Trophoblast cell (in vitro differentiated cells and primary cell): Measurements from ENCODE around the gene PDSS1.

Experiments used
- DNase-seq, 2 donors: peaks; one replicate each; pipeline ENCODE4 v3.0.0-alpha.2; 2016
- H2AFZ ChIP-seq: 2 replicates; pipeline ENCODE4 v1.6.1; 2013; ENCODE audit warnings: low read length, moderate library complexity, mild to moderate bottlenecking; ENCODE audit not compliant: insufficient read depth, poor library complexity
- H2AK5ac ChIP-seq: 2 replicates; pipeline ENCODE4 v1.6.1; 2013; ENCODE audit warnings: mild to moderate bottlenecking, low read length
- H2BK120ac ChIP-seq: 2 replicates; pipeline ENCODE4 v1.6.1; 2013; ENCODE audit warnings: low read length, mild to moderate bottlenecking, moderate library complexity; ENCODE audit not compliant: insufficient read depth, poor library complexity
- H2BK12ac ChIP-seq: 2 replicates; pipeline ENCODE4 v1.6.1; 2013; ENCODE audit warnings: mild to moderate bottlenecking, low read length, moderate library complexity
- H2BK5ac ChIP-seq: 2 replicates; pipeline ENCODE4 v1.6.1; 2013; ENCODE audit warnings: low read length, low read depth, moderate library complexity, mild to moderate bottlenecking; ENCODE audit not compliant: poor library complexity
- H3K14ac ChIP-seq: 2 replicates; pipeline ENCODE4 v1.6.1; 2013; ENCODE audit warnings: mild to moderate bottlenecking, low read length
- H3K18ac ChIP-seq: 2 replicates; pipeline ENCODE4 v1.6.1; 2013; ENCODE audit warnings: mild to moderate bottlenecking, low read length
- H3K23ac ChIP-seq: 2 replicates; pipeline ENCODE4 v1.6.1; 2013; ENCODE audit warnings: low read length
- H3K27ac ChIP-seq: 2 replicates; pipeline ENCODE4 v1.5.1; 2013; ENCODE audit warnings: low read depth, mild to moderate bottlenecking, inconsistent platforms, low read length, moderate library complexity
- H3K27me3 ChIP-seq: 2 replicates; pipeline ENCODE4 v1.6.1; 2013; ENCODE audit warnings: inconsistent platforms, mild to moderate bottlenecking, low read length, moderate library complexity; ENCODE audit not compliant: insufficient read depth
- H3K36me3 ChIP-seq, 2 experiments: 1 replicate in 1 of 2; 2 replicates in 1 of 2; pipeline ENCODE4 v1.6.1; 2013; ENCODE audit warnings: low read length in 2 of 2, mild to moderate bottlenecking in 2 of 2, moderate library complexity in 1 of 2; ENCODE audit not compliant: insufficient read depth in 2 of 2, control insufficient read depth in 1 of 2
- H3K4ac ChIP-seq: 2 replicates; pipeline ENCODE4 v1.6.1; 2013; ENCODE audit warnings: low read depth, mild to moderate bottlenecking, low read length, moderate library complexity
- H3K4me1 ChIP-seq, 2 experiments: 1 replicate in 1 of 2; 2 replicates in 1 of 2; pipeline ENCODE4 v1.6.1; 2013; ENCODE audit warnings: low read length in 2 of 2, mild to moderate bottlenecking in 2 of 2, moderate library complexity in 1 of 2; ENCODE audit not compliant: insufficient read depth in 2 of 2, control insufficient read depth in 1 of 2
- H3K4me2 ChIP-seq: 2 replicates; pipeline ENCODE4 v1.6.1; 2013; ENCODE audit warnings: inconsistent platforms, mild to moderate bottlenecking, low read length, moderate library complexity
- H3K4me3 ChIP-seq: 2 replicates; pipeline ENCODE4 v1.5.1; 2013; ENCODE audit warnings: mild to moderate bottlenecking, low read depth, low read length, inconsistent platforms
- H3K79me1 ChIP-seq: one replicate; pipeline ENCODE4 v1.6.1; 2013; ENCODE audit warnings: low read length
- H3K79me2 ChIP-seq: 2 replicates; pipeline ENCODE4 v1.6.1; 2013; ENCODE audit warnings: low read length, mild to moderate bottlenecking; ENCODE audit not compliant: control insufficient read depth, insufficient read depth, poor library complexity
- H3K9ac ChIP-seq: 2 replicates; pipeline ENCODE4 v1.6.1; 2013; ENCODE audit warnings: mild to moderate bottlenecking, low read length
- H3K9me3 ChIP-seq: 2 replicates; pipeline ENCODE4 v1.6.1; 2013; ENCODE audit warnings: low read depth, mild to moderate bottlenecking, control low read depth, inconsistent platforms, low read length; ENCODE audit not compliant: insufficient read depth
- H4K12ac ChIP-seq: 2 replicates; pipeline ENCODE4 v1.6.1; 2013; ENCODE audit warnings: low read depth, mild to moderate bottlenecking, low read length, moderate library complexity
- H4K8ac ChIP-seq: 2 replicates; pipeline ENCODE4 v1.6.1; 2013; ENCODE audit warnings: low read depth, mild to moderate bottlenecking, low read length, moderate library complexity
- H4K91ac ChIP-seq: one replicate; pipeline ENCODE4 v1.6.1; 2013; ENCODE audit warnings: low read depth, mild to moderate bottlenecking, low read length, moderate library complexity
- WGBS: extraction: QIAGEN DNeasy Blood & Tissue Kit; methylation state at CpG from one replicate; pipeline ENCODE4 v1.1.7; 2013; ENCODE audit warnings: missing lambda C conversion rate; ENCODE audit not compliant: insufficient read length, insufficient coverage; ENCODE audit errors: extremely low coverage; 5-methylcytosine and 5-hydroxymethylcytosine counted together

Gene PDSS1

DNA sequence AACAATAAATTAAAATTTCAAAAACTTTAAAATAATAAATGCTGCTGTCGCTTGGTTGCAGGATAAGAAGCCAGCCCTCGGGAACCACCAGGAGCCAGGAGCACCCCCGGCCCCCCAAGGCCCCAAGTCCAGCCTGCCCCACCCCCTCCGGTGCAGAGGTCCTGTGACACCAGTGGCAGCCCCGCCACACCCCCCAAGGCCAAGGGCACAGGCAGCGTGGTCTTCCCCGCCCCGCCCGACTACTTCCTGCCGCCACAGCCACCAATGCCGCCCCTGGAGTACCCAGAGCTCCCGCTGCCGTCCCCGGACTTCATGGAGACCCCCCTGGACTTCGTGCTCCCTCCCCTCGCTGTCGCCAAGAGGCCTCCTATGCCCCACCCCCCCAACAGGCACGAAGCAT, 44.5 kb upstream of the PDSS1 start:
- no peak overlapping the region for H3K4me3 ChIP-seq
- H3K18ac ChIP-seq: no peak overlapping the region
- H3K4me2 ChIP-seq: no peak overlapping the region
- H3K27ac ChIP-seq: no peak overlapping the region
- no peaks in the 10 kb centered on the region for H3K27me3 ChIP-seq
- no peak overlapping the region for H3K23ac ChIP-seq
- H3K9ac ChIP-seq: no peak overlapping the region
- no peak for DNase-seq
- H4K12ac ChIP-seq: no peak overlapping the region
- H2BK12ac ChIP-seq: no peak overlapping the region
- H3K14ac ChIP-seq: no peak overlapping the region
- H3K4me1 ChIP-seq: no peaks in the 10 kb centered on the region
- H3K36me3 ChIP-seq: no peaks in the 10 kb centered on the region
- no peak overlapping the region for H2AFZ ChIP-seq
- H3K9me3 ChIP-seq: no peaks in the 10 kb centered on the region
- no CpG with 5 or more reads among the region's 18 CpGs for WGBS
- H2BK120ac ChIP-seq: no peak overlapping the region
- no peak overlapping the region for H4K91ac ChIP-seq
- no peak overlapping the region for H2AK5ac ChIP-seq
- H3K79me1 ChIP-seq: no peaks in the 10 kb centered on the region
- H4K8ac ChIP-seq: no peak overlapping the region
- no peak overlapping the region for H2BK5ac ChIP-seq
- no peak overlapping the region for H3K4ac ChIP-seq
- no peaks in the 10 kb centered on the region for H3K79me2 ChIP-seq

DNA sequence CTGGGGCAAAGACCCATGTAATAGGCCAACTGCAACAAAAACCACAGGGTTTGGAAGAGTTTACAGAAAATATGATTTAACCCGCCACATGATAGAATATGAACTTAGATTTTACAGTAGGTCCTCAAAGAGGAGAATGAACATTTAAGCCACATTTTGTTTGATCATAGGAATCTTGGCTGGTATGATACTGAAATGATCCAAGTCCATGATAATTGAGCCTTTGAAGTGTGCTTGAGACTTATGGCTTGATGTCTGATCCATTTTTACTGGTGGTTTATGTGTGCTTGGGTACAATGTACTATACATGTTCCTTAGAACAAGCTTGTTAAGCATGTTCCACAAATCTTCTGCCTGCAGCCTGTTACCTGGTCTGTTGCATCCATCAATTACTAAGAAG, 41.8 kb upstream of the PDSS1 start:
- Histone ChIP-seq H3K4me1 (no peaks in the 10 kb centered on the region), H3K27me3 (no peaks in the 10 kb centered on the region), H3K36me3 (no peaks in the 10 kb centered on the region), H2BK12ac (no peak overlapping the region), H2BK5ac (no peak overlapping the region), H3K79me2 (no peaks in the 10 kb centered on the region), H2AK5ac (no peak overlapping the region), H4K12ac (no peak overlapping the region), H4K8ac (no peak overlapping the region), H2AFZ (no peak overlapping the region), H4K91ac (no peak overlapping the region), H3K18ac (no peak overlapping the region), H3K14ac (no peak overlapping the region), H3K23ac (no peak overlapping the region), H3K4me2 (no peak overlapping the region), H3K9ac (no peak overlapping the region), H3K27ac (no peak overlapping the region), H3K9me3 (no peaks in the 10 kb centered on the region), H3K4me3 (no peak overlapping the region), H3K79me1 (no peaks in the 10 kb centered on the region), H2BK120ac (no peak overlapping the region), H3K4ac (no peak overlapping the region)
- no peak for DNase-seq
- WGBS: no CpG with 5 or more reads among the region's 1 CpG

DNA sequence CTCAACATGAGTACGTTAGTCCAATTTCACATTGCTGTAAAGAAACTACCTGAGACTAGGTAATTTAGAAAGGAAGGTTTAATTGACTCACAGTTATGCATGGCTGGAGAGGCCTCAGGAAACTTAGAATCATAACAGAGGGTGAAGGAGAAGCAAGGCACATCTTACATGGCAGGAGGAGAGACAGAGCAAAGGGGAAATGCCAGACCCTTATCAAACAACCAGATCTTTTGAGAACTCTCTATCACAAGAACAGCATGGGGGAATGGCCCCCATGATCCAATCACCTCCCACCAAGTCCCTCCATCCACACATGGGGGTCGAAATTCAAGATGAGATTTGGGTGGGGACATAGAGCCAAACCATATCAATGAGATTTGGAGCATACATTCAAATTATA, 34.6 kb upstream of the PDSS1 start:
- Histone ChIP-seq H3K79me1 (no peaks in the 10 kb centered on the region), H3K9me3 (no peaks in the 10 kb centered on the region), H2AK5ac (no peak overlapping the region), H4K91ac (no peak overlapping the region), H3K27ac (no peak overlapping the region), H3K23ac (no peak overlapping the region), H4K12ac (no peak overlapping the region), H3K4ac (no peak overlapping the region), H3K9ac (no peak overlapping the region), H3K4me1 (no peaks in the 10 kb centered on the region), H2BK5ac (no peak overlapping the region), H3K79me2 (no peaks in the 10 kb centered on the region), H4K8ac (no peak overlapping the region), H3K36me3 (no peaks in the 10 kb centered on the region), H3K18ac (no peak overlapping the region), H3K27me3 (no peaks in the 10 kb centered on the region), H2BK12ac (no peak overlapping the region), H3K4me2 (no peak overlapping the region), H3K14ac (no peak overlapping the region), H2AFZ (no peak overlapping the region), H3K4me3 (no peak overlapping the region), H2BK120ac (no peak overlapping the region)
- WGBS: no CpG with 5 or more reads among the region's 2 CpGs
- no peak for DNase-seq

DNA sequence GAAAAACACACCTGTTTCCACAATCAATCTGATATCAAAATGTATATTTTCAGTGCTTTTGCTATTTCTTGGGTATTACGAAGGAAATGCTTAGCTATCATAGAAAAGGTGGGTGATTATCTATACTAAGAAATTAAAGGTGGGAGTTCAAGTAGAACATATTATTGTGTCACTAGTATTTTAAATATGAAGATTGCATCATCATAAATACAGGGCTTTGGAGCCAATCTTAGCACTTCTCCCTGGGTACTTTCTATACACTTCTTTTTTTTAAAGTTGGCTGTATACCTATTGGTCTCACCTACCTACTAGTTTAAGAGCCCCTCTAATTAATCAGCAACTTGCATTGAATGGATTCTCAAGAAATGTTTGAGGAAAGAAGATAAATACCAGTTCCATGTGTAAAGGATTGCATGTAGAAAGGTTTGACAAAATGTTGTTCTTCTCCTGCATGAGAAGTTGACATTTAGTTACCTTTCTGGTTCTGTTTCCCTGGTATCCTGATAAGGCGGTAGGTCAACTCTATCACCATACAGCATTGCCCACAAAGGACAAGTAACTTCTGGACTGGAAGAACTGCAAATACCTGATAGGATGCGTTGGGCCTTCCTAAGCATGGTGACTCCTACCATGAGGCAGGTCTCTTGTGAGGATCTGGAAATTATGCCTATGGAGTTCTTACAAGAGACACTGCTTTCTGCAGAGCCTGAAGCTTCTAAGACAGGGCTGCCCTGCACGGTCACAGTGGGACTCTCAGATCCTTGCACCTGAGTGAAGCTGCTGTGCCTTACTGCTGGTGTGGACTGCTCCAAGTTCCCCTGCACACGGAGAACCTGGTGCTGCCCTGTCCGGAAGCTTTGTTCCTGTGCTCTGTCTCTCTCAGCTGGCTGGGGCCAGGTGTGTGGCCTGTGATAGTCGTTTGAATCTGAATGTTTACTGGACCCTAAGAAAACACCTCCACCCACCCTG, 32.1 kb upstream of the PDSS1 start:
- Histone ChIP-seq H2AK5ac (no peak overlapping the region), H2BK5ac (no peak overlapping the region), H2BK120ac (no peak overlapping the region), H3K14ac (no peak overlapping the region), H3K27ac (no peak overlapping the region), H2AFZ (no peak overlapping the region), H4K12ac (no peak overlapping the region), H3K27me3 (no peaks in the 10 kb centered on the region), H3K4me2 (no peak overlapping the region), H2BK12ac (no peak overlapping the region), H4K8ac (no peak overlapping the region), H4K91ac (no peak overlapping the region), H3K79me2 (no peaks in the 10 kb centered on the region), H3K4ac (no peak overlapping the region), H3K9me3 (no peaks in the 10 kb centered on the region), H3K36me3 (no peaks in the 10 kb centered on the region), H3K4me1 (no peaks in the 10 kb centered on the region), H3K18ac (no peak overlapping the region), H3K4me3 (no peak overlapping the region), H3K9ac (no peak overlapping the region), H3K23ac (no peak overlapping the region), H3K79me1 (no peaks in the 10 kb centered on the region)
- no CpG with 5 or more reads among the region's 7 CpGs for WGBS
- DNase-seq: no peak
